GM21529 (cell line): ENCODE results near the gene EIF4G2.

Source experiments
- ATAC-seq: cut with Tn5 transposase; IDR thresholded peaks from one replicate; pipeline ENCODE4 v1.9.1; 2021; ENCODE audit not compliant: unreplicated experiment

Gene EIF4G2

GRCh38 chr11:10809373-10810160, 841 bp upstream of the EIF4G2 start:
- peak; percentile 12 for ATAC-seq

- no peak for ATAC-seq
Observed at GRCh38 chr11:10808235-10808552, 532 bp downstream of the EIF4G2 start.

- no peak for ATAC-seq
Observed at GRCh38 chr11:10807493-10808234, 1.1 kb downstream of the EIF4G2 start.

DNA sequence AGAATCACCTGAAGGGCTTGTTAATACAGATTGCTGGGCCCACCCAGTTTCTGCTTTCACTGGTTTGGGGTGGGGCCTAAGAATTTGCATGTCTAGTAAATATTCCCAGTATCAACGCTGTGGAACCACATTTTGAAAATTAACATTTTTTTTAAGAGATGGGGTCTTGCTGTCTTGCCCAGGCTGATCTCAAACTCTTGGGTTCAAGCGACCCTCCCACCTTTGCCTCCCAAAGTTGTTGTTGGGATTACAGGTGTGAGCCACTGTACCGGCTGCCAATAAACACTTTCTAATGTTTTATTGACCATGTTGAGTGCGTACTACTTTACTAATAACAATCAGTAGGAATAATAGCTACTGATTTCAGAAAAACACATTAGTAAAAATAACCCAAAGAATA, 2.5 kb downstream of the EIF4G2 start:
- ATAC-seq = no peak

DNA sequence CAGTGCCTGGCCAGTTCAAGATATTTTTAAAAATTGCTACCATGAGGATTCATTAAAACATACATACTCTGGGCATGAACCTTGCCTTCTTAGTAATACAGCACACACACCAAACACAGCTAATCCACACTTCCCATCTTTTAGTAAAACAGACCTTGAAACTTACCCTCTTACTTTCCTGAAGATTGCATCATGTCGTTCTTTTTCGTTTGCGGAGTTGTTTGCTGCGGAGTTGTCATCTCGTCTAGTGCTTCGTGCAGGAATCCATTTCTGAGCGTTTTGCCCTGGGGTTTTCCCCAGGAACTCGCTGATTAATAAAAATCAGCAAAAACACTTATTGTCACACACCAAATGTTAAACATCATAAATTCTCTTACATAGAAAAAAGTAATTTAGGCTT, 3.0 kb downstream of the EIF4G2 start:
- no peak for ATAC-seq

DNA sequence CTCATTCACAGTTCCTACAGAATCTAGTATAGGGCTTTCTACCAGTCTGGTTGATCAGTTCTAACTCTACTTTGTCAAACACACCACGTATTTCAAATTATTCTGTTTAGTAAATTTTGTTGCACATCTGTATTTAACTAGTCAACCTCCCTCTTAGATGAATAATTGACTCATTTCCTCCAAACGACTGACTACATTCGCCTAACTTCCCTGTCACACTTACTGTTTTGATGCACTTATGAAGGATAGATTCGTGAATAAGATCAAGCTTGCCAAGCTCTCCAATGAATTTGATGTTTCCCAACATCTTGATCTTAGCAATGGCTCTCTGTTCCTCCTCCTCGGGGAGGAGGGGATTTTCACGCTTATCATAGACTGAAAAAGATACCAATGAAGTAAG, 5.0 kb downstream of the EIF4G2 start:
- ATAC-seq = no peak

- ATAC-seq = no peak
Observed at GRCh38 chr11:10800292-10800691, 8.4 kb downstream of the EIF4G2 start.

- ATAC-seq = no peak
Observed at GRCh38 chr11:10798330-10798928, 10.3 kb downstream of the EIF4G2 start.

GRCh38 chr11:10797531-10797930, 11.2 kb downstream of the EIF4G2 start:
- no peak for ATAC-seq

- no peak for ATAC-seq
Observed at GRCh38 chr11:10797001-10797400, 11.7 kb downstream of the EIF4G2 start.

DNA sequence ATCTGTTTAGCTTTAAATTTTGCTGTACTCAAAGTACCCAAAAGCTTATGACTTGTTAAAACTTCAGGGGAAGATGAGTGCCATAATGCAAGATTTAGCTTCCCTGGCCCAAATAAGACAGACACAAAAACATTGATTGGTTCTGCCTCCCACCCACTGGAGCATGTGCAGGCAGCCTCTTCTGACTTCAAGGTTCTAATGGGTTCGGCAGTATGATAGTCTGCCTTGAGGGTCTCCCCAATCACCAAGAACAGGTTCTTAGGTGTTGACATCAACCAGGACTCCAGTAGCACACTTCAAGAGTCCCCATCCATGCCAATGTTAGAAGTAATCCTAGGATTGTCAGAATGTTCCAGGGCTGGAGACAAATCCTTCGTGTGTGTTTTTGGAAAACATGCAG, 12.5 kb downstream of the EIF4G2 start:
- ATAC-seq = no peak

- ATAC-seq = no peak
Observed at GRCh38 chr11:10793470-10794255, 15.1 kb downstream of the EIF4G2 start.

DNA sequence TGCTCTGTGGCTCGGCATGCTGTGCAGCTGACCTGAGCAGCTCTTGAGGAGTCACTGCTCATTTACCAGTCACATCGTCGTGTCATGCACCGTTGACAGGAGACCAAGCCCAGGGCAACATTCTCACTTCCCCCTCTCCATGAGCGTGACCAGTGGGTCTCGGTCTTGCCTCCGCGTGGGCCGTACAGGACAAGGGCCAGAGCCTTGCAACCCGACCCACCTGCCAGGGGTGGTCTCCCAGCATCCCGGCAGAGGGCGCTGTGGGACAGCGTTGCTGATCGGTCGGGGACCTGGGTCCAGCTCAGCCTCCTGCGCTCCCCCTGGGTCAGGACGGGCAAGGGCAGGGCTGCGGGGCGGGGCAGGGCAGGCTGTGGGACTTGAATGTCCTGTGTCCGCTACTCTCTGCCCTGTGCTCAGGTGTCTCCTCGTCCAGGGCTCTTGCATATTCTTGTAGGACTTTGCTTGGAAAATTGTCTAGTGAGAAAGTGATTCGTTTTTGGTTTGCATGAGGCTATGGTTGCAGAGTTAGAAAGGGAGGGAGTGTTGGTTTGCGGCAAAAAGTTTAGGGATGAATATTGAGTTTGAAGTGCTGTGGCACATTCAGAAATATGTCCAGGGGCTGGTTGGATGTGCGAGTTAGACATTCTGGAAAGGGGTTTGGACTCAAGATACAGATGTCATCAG, 16.2 kb downstream of the EIF4G2 start:
- ATAC-seq = peak; percentile 91

GRCh38 chr11:10786451-10786850, 22.3 kb downstream of the EIF4G2 start:
- ATAC-seq = no peak

GRCh38 chr11:10785146-10785474, 23.6 kb downstream of the EIF4G2 start:
- ATAC-seq = no peak

DNA sequence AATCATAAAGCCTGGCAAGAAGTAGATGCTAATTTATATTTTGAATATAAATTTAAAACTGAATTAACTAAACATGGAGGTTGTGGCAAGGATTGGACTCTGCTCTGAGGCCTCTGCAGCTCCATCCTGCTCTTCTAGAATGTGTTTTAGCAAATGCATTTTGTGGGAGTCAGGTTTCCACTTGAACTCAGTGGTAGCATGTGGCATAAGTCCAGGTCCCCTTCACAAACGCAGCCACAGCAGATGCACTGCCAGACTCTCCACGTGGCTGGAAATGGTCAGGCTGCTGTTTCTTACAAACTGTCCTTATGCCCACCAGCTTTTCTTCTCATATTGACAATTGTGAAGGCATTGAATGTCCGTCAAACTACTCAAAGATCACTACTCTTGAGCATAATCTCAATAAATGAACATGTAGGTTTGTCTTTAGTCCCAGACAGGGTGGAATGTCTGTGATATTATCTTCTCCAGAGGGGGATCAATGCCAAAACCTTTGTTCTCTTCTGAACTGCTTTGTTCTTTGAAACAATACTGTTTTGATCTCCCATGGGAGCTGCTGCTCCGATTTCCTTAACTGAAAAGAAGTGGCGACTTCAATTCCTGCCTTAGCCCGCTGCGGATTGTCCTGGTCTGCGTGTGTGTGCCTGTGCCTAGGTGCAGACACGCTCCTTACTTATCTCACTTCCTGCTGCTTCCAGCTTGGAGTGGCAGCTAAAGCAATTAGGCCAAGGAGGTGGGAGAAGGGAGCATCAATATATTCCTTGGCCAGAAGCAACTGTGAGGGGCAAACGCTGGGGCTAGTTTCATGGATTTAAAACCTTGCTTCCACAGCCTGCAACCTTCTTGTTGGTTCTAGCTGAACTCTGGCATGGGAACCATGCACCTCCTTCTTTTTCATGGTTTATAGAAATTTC, 24.2 kb downstream of the EIF4G2 start:
- ATAC-seq = no peak

- ATAC-seq = no peak
Observed at GRCh38 chr11:10780040-10780439, 28.7 kb downstream of the EIF4G2 start.

- ATAC-seq = no peak
Observed at GRCh38 chr11:10779086-10779485, 29.6 kb downstream of the EIF4G2 start.

- no peak for ATAC-seq
Observed at GRCh38 chr11:10778217-10778970, 30.3 kb downstream of the EIF4G2 start.
